GM19324 (cell line): ENCODE measurements around the gene ASPG.

ENCODE experiments used
- ATAC-seq: cut with Tn5 transposase; IDR thresholded peaks from one replicate; pipeline ENCODE4 v1.9.1; 2021; ENCODE audit warnings: mild to moderate bottlenecking, moderate library complexity; ENCODE audit not compliant: unreplicated experiment, low FRiP score

The ASPG gene

GRCh38 chr14:104085032-104085888, at the start of gene ASPG:
Gene ASPG (plus strand): TSS chr14:104085700. CDS start chr14:104085771, 71 bp downstream.
- no peak for ATAC-seq

- no peak for ATAC-seq
Measured at GRCh38 chr14:104036212-104036611, 49.3 kb upstream of the ASPG start.

GRCh38 chr14:104037074-104037473, 48.4 kb upstream of the ASPG start:
- no peak for ATAC-seq

- ATAC-seq = no peak
Measured at GRCh38 chr14:104037903-104038302, 47.6 kb upstream of the ASPG start.

GRCh38 chr14:104039214-104039613, 46.3 kb upstream of the ASPG start:
- no peak for ATAC-seq

GRCh38 chr14:104040539-104040938, 45.0 kb upstream of the ASPG start:
- no peak for ATAC-seq

GRCh38 chr14:104041430-104042104, 43.9 kb upstream of the ASPG start:
- ATAC-seq = no peak

GRCh38 chr14:104044016-104044415, 41.5 kb upstream of the ASPG start:
- ATAC-seq = no peak

GRCh38 chr14:104047761-104048160, 37.7 kb upstream of the ASPG start:
- ATAC-seq = no peak

GRCh38 chr14:104048758-104049507, 36.6 kb upstream of the ASPG start:
- no peak for ATAC-seq

- ATAC-seq = no peak
Measured at GRCh38 chr14:104049576-104050240, 35.8 kb upstream of the ASPG start.

GRCh38 chr14:104051092-104051813, 34.2 kb upstream of the ASPG start:
- no peak for ATAC-seq

GRCh38 chr14:104054222-104054905, 31.1 kb upstream of the ASPG start:
- ATAC-seq = no peak

- no peak for ATAC-seq
Measured at GRCh38 chr14:104062281-104062680, 23.2 kb upstream of the ASPG start.

GRCh38 chr14:104064003-104064402, 21.5 kb upstream of the ASPG start:
- no peak for ATAC-seq

GRCh38 chr14:104066279-104066678, 19.2 kb upstream of the ASPG start:
- no peak for ATAC-seq

- ATAC-seq = no peak
Measured at GRCh38 chr14:104066719-104067295, 18.7 kb upstream of the ASPG start.

- no peak for ATAC-seq
Measured at GRCh38 chr14:104069541-104069940, 16.0 kb upstream of the ASPG start.

- ATAC-seq = no peak
Measured at GRCh38 chr14:104072586-104072985, 12.9 kb upstream of the ASPG start.
